Endothelial cell (in vitro differentiated cells): ENCODE data around the gene CCT7. TPM values are rescaled to one million over a fixed set of nuclear protein-coding genes. Genes with fewer than 3 reads are reported as not detected.

Experiments
- DNase-seq: peaks from one replicate; pipeline ENCODE4 v3.0.0; 2021; ENCODE audit warnings: low spot score
- H3K27ac Mint-ChIP-seq: one replicate; pipeline ENCODE4 v1.8.0; 2021; ENCODE audit warnings: mixed read lengths, inconsistent platforms; ENCODE audit not compliant: unreplicated experiment
- H3K27me3 Mint-ChIP-seq: one replicate; pipeline ENCODE4 v1.8.0; 2021; ENCODE audit warnings: mild to moderate bottlenecking, moderate library complexity, mixed read lengths, inconsistent platforms; ENCODE audit not compliant: unreplicated experiment
- H3K36me3 Mint-ChIP-seq: one replicate; pipeline ENCODE4 v1.8.0; 2021; ENCODE audit warnings: mild to moderate bottlenecking, low read depth, mixed read lengths, inconsistent platforms; ENCODE audit not compliant: unreplicated experiment
- H3K4me1 Mint-ChIP-seq: one replicate; pipeline ENCODE4 v1.8.0; 2021; ENCODE audit warnings: mild to moderate bottlenecking, mixed read lengths, inconsistent platforms; ENCODE audit not compliant: unreplicated experiment
- H3K4me3 Mint-ChIP-seq: one replicate; pipeline ENCODE4 v1.8.0; 2021; ENCODE audit warnings: mild to moderate bottlenecking, mixed read lengths, inconsistent platforms; ENCODE audit not compliant: unreplicated experiment
- H3K9me3 Mint-ChIP-seq: one replicate; pipeline ENCODE4 v1.8.0; 2021; ENCODE audit warnings: mixed read lengths, inconsistent platforms; ENCODE audit not compliant: unreplicated experiment
- total RNA-seq: library from RNA; stranded (reverse); fragmentation: NEBNext Ultra II Directional; extraction: Animal tissue kit (Norgen Biotek cat#: 25700); gene quantifications from one replicate; pipeline ENCODE4 v1.2.1, GENCODE V29; 2021; ENCODE audit not compliant: unreplicated experiment
- TF ChIP-seq, protein P1 (sequence below): fragments of 200-600 bp; sonication (generic); IDR thresholded peaks from one replicate; pipeline ENCODE4 v1.5.0; 2021; ENCODE audit warnings: antibody characterized with exemption; ENCODE audit not compliant: unreplicated experiment

The CCT7 gene
- total RNA-seq, 1 donor from 2014 or later = 183 TPM

DNA sequence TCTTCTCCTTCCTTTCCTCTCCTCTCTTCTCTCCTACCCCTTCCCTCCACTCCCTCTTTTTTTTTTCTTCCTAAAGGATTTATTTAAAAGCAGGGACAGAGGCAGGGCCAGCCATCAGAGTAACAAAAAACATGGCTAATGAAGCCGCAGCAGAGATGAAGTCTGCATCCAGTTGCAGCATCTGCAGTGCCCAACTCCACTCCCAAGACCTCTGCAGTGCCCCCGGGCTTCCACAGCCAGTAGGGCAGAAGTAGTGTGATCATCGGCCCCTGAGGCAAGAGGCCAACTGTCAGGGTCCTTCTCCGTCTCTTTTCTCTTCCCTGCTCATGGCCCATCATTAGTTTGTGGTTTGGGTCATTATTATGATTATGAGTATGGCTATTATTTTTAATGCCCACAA lies 63.5 kb downstream of the CCT7 start:
- H3K27me3 Mint-ChIP-seq = peaks cover 11% of the 10 kb centered on the region
- TF ChIP-seq, protein P1, sequence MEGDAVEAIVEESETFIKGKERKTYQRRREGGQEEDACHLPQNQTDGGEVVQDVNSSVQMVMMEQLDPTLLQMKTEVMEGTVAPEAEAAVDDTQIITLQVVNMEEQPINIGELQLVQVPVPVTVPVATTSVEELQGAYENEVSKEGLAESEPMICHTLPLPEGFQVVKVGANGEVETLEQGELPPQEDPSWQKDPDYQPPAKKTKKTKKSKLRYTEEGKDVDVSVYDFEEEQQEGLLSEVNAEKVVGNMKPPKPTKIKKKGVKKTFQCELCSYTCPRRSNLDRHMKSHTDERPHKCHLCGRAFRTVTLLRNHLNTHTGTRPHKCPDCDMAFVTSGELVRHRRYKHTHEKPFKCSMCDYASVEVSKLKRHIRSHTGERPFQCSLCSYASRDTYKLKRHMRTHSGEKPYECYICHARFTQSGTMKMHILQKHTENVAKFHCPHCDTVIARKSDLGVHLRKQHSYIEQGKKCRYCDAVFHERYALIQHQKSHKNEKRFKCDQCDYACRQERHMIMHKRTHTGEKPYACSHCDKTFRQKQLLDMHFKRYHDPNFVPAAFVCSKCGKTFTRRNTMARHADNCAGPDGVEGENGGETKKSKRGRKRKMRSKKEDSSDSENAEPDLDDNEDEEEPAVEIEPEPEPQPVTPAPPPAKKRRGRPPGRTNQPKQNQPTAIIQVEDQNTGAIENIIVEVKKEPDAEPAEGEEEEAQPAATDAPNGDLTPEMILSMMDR = no peak
- no peaks in the 10 kb centered on the region for H3K36me3 Mint-ChIP-seq
- no peaks in the 10 kb centered on the region for H3K9me3 Mint-ChIP-seq
- H3K4me1 Mint-ChIP-seq = peaks cover 3% of the 10 kb centered on the region
- no peak overlapping the region for H3K4me3 Mint-ChIP-seq
- no peak overlapping the region for H3K27ac Mint-ChIP-seq
- DNase-seq = no peak

DNA sequence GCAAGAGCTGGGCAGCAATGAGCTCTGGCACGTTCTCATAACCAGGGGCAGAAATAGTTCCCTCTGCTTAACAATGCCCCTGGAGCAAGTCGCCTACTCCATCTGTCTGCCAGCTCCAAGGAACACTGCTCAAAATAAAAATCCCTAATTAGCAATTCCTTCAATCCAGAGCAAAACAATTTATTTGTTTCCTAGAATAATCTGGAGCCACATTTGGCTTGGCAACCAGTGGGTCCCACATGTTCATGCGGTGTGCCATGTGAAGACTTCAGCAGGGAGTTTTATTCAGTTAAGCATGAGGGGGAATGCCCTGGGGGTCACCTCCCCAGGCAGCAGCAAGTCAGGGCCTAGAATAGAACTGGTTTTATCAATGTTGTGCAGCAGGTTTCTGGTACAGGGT lies 66.8 kb downstream of the CCT7 start:
- no peaks in the 10 kb centered on the region for H3K9me3 Mint-ChIP-seq
- no peaks in the 10 kb centered on the region for H3K36me3 Mint-ChIP-seq
- peaks cover 7% of the 10 kb centered on the region for H3K27me3 Mint-ChIP-seq
- H3K4me3 Mint-ChIP-seq = no peak overlapping the region
- no peak for DNase-seq
- H3K4me1 Mint-ChIP-seq = peaks cover 3% of the 10 kb centered on the region
- no peak overlapping the region for H3K27ac Mint-ChIP-seq
- TF ChIP-seq, protein P1 = no peak

DNA sequence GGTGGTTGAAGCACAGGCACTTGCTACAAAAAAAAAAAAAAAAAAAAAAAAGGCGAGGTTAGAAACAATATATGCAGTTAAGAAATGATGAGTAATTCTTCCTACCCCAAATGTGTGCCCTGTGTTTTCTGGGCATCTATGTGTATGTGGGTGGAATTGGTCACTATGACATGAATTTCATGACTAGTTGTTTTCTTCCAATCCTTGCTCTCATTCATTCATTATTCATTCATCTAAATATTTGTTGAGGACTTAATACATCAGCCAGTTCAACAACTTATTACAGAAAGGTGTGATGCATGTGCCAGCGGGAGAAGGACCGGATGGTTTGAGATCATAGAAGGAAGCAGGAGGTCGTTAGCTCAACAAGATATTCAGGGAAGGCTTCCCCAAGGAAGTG lies 67.5 kb downstream of the CCT7 start:
- H3K27ac Mint-ChIP-seq = no peak overlapping the region
- peaks cover 7% of the 10 kb centered on the region for H3K27me3 Mint-ChIP-seq
- H3K9me3 Mint-ChIP-seq = no peaks in the 10 kb centered on the region
- H3K36me3 Mint-ChIP-seq = no peaks in the 10 kb centered on the region
- no peak overlapping the region for H3K4me3 Mint-ChIP-seq
- peaks cover 3% of the 10 kb centered on the region for H3K4me1 Mint-ChIP-seq
- TF ChIP-seq, protein P1 = no peak
- no peak for DNase-seq

Other genes starting within 250 kb of the CCT7 start
- gene SFXN5, start 162.6 kb upstream of the CCT7 start, total RNA-seq = 29.8 TPM
- gene RAB11FIP5, start 121.4 kb upstream of the CCT7 start, total RNA-seq = 27.8 TPM
- gene NOTO, start 31.7 kb upstream of the CCT7 start, total RNA-seq = not detected
- gene SMYD5, start 20.1 kb upstream of the CCT7 start, total RNA-seq = 17.0 TPM
- gene PRADC1, start 1.1 kb upstream of the CCT7 start, total RNA-seq = 24.1 TPM
- 2.1 TPM for gene FBXO41, start 50.2 kb downstream of the CCT7 start, total RNA-seq
- gene EGR4, start 59.2 kb downstream of the CCT7 start, total RNA-seq = 0.15 TPM
- gene ALMS1, start 151.5 kb downstream of the CCT7 start, total RNA-seq = 21.5 TPM